ENCODE results near the gene UPF3B.
A peak's percentile ranks its signal among the peaks of the same experiment; 100 is the strongest.
"Not testable (repeated sequence)": the region's sequence is repeated elsewhere in the genome, so short reads cannot be mapped to it uniquely, and the experiment has no call there.

The UPF3B gene, protein sequence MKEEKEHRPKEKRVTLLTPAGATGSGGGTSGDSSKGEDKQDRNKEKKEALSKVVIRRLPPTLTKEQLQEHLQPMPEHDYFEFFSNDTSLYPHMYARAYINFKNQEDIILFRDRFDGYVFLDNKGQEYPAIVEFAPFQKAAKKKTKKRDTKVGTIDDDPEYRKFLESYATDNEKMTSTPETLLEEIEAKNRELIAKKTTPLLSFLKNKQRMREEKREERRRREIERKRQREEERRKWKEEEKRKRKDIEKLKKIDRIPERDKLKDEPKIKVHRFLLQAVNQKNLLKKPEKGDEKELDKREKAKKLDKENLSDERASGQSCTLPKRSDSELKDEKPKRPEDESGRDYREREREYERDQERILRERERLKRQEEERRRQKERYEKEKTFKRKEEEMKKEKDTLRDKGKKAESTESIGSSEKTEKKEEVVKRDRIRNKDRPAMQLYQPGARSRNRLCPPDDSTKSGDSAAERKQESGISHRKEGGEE

DNA sequence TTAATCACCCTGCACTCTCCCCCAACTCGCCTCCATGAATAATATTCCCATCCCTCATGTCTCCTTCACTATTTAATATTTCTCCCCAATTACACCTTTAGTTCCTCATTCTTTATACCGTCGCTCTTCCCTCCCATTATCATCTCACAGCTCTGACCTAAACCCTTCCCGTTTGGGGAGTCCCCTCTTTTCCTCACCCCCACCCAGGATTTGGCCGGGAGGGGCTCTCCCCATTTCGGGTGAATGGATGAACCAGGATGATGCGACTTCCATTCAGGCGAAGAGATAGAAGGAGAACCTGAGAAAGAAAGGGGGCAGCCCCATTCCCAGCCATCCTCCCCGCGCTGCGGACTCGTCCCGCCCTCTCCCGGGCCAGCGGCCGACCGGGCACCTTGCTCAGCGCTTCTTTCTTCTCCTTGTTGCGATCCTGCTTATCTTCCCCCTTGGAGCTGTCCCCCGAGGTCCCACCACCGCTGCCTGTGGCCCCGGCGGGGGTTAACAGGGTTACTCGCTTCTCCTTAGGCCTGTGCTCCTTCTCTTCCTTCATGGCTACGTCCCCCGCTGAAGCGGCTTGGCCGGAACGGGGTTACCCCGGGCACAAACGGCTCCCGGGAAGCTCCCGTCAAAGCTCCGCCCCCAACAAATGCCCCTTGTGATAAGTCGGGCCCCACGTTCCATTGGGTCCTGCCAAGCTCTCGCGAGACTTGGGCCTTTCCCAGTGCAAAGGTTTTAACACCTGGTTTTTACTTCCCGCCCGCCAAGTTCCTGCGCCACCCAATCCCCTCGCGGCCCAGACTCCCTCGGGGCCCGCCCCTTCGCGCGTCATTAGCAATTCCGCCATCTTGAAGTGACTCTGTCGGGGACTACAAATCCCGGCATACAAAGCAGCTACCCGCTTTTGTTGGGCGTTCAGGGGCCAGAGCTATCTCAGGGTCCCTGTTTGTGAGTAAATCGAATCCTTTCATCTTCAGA, at the start of gene UPF3B:
Gene UPF3B (minus strand): TSS at position 582 of the 972 bp plus-strand sequence. CDS start 35 bp downstream, at position 547.
- DNase-seq = peak; percentile 98

GRCh38 chrX:119900976-119901375, 48.2 kb upstream of the UPF3B start:
- DNase-seq = no peak

DNA sequence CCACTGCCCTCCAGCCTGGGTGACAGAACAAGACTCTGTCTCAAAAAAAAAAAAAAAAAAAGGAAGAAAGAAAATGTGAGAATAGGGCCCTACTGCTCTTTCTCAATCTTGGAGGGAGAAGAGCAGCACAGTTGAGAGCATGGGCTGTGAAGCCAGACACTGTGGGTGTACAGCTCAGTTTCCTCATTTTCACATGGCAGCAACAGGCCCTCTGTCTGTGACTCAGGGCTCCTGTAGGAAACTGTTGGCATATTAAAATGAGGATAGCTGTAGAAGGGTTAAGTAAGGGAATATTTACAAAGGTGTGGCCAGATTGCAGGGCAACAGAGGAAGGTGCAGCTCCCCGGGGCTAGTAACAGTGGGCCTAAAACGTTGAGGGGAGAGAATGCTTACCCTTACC, 46.4 kb upstream of the UPF3B start:
- no peak for DNase-seq

- no peak for DNase-seq
These were observed 43.1 kb upstream of the UPF3B start, which contains the start of gene AKAP14 for GRCh38 chrX:119895843-119896326. TSS of gene AKAP14 (plus strand) at chrX:119895893. CDS start at chrX:119903224, 7,331 bp downstream.

GRCh38 chrX:119891961-119892692, 39.4 kb upstream of the UPF3B start:
- DNase-seq = not testable (repeated sequence)

GRCh38 chrX:119890626-119891025, 37.9 kb upstream of the UPF3B start:
- not testable (repeated sequence) for DNase-seq

DNA sequence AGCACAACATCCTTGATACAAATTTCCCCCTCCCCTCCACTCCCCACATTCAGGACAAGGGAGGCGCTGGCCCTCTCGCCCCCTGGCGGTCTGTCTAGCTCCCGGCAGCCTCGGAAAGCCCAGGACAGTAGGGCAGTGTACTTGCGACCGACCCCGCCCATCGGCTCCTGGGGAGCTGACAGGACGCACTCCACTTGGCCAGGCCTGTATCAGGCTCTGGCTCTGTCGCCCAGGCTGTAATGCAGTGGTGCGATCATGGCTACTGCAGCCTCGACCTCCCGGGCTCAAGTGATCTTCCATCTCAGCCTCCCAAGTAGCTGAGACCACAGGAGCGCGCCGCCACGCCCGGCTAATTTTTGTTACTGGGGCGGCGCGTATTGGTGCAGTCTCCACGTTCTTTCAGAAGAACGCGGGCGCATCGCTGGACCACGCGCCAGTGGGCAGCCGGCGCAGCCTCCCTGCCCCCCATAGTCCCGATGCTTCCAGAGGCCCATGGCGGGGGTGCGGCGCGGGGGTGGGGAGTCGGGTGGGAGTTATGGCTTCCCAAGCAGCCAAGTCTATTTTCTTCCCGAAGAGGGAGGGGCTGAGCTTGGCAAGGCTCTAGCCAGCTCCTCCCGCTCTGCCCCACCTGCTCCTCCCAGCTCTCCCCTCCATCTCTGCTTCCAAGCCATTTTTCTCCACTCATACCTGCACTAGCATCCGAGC, 35.1 kb upstream of the UPF3B start:
- DNase-seq = peak; percentile 38

DNA sequence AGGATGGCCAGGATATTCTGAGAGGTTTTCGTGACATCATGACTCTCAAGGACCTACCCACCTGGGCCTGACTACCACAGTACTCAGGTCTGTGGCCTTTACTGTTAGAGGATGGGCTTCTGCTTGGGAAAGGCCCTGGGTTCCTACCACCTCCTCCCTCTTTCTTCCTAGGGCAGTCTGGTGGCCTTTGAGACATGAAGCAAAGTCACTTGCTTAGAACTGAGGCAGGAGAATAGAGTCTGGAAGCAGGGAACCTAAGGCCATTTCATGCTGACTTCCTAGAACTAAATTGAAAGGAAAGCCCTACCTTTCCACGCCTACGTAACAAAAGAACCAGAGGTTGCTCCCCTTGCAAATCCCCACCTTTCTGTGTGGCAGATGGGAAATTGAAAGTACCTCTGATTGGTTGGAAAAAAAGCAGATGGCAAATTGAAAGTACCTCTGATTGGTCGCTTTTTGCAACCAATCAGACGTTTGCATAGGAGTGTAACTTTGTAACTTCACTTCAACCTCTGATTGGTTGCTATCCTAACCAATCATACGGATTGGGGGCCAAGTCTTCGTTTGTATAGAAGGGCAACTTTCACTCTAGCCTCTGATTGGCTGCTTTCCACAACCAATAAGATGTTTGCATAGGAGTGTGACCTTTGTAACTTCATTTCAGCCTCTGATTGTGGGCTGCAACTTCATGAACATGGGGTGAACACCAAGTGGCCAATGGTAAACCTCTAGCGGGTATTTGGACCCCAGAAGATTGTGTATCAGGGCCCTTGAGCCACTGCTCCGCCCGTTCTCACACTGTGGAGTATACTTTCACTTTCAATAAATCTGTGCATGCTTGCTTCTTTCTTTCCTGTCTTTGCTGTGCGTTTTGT, 33.0 kb upstream of the UPF3B start:
- DNase-seq = peak; percentile 30

DNA sequence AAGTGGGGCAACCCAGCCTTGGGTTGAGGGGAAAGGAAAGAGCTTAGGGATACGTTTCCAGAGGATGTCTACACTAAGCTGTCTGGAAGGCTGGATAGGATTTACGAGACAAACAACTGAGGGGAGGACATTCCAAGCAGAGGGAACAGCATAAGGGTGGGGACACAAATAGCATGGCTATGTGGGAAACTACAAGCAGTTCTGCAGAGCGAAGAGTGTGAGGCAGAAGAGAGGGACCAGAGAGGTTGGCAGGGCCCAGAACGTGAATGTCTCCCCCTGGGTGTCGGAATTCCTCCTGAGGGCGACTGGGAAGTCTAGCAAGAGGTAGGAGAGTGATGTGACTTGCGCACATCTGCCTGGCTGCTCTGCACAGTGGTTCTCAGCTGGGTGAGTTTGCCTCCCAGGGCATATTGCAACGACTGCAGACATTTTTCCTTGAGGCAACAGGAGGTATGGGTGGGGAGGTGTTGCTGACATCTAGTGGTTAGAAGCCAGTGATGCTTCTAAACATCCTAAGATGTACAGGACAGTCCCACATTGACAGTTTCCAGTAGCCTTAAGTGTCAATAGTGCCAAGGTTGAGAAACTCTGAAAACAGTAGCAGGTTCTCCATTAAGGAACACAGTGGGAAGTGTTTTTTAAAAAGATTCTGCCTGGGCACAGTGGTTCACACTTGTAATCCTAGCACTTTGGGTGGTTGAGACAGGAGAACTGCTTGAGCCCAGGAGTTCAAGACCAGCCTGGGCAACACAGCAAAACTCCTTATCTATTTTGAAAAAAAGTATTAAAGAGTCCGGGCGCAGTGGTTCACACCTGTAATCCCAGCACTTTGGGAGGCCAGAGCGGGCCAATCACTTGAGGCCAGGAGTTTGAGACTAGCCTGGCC, 28.0 kb upstream of the UPF3B start:
- peak; percentile 39 for DNase-seq

DNA sequence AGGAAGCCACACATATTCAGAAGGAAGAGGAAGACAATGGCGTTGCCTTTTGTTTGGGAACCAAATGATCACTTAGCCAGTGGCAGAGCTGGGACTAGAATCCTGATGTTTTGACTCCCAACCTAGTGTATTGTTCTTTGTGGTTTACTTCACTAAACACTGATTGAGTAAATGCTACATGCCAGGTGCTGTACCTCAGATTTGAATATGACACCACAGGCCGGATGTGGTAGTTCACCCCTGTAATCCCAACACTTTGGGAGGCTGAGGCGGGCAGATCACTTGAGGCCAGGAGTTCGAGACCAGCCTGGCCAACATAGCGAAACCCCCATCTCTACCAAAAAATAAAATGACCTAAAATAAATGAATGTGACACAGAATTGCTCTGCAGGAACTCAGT, 27.3 kb upstream of the UPF3B start:
- DNase-seq = no peak

GRCh38 chrX:119878740-119879139, 26.0 kb upstream of the UPF3B start:
- no peak for DNase-seq

- peak; percentile 79 for DNase-seq
These were observed 19.0 kb upstream of the UPF3B start, which contains the start of the genes NDUFA1 and RNF113A for GRCh38 chrX:119871599-119872395. TSS of gene NDUFA1 (plus strand) at chrX:119871832. CDS start at chrX:119871912, 80 bp downstream. TSS of gene RNF113A (minus strand) at chrX:119871733. CDS start at chrX:119871613, 120 bp downstream.

DNA sequence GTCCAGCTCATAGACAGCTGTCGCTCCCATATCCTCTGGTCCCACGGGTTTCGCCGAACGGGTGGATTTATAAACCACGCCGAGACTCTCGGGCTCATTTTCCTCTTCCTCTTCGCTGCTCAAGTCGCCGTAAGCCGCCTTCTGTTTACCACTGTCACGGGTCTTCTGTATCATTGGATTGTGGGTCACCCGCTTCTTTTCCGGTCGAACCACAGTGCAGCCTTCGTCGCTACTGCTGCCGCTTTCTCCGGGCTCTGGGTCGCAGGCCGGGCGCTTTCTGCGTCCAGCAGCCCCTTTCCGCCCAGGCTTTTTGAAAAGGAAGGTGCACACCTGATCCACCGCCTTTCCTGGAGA, 18.5 kb upstream of the UPF3B start:
- no peak for DNase-seq

DNA sequence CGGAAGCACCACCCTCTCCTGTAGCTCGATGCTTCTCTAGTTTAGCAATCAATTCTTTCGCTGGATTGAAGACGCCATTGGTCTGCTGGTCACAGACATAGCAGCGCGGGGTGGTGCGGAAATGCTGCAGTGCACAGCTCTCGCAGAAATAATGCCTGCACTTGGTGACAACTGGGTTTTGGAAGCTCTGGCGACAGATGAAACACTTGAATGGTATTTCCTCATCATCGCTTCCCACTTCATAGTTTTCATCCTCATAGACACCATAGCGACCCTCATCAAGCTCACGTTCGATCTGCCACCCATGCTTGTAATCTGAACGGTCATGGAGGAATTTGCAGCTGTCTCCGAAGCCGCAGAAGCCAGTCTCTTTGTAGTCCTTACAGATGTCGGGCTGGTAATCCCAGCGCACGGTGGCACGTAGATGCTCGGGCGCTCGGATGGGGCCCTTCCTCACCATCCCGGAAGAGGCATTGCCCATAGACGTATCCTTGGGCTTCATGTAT, 17.9 kb upstream of the UPF3B start:
- peak; percentile 24 for DNase-seq

- no peak for DNase-seq
These were observed 681 bp upstream of the UPF3B start for GRCh38 chrX:119853444-119853843.

- no peak for DNase-seq
These were observed 18.9 kb downstream of the UPF3B start for GRCh38 chrX:119833905-119834304.

GRCh38 chrX:119828446-119828845, 24.3 kb downstream of the UPF3B start:
- DNase-seq = no peak

DNA sequence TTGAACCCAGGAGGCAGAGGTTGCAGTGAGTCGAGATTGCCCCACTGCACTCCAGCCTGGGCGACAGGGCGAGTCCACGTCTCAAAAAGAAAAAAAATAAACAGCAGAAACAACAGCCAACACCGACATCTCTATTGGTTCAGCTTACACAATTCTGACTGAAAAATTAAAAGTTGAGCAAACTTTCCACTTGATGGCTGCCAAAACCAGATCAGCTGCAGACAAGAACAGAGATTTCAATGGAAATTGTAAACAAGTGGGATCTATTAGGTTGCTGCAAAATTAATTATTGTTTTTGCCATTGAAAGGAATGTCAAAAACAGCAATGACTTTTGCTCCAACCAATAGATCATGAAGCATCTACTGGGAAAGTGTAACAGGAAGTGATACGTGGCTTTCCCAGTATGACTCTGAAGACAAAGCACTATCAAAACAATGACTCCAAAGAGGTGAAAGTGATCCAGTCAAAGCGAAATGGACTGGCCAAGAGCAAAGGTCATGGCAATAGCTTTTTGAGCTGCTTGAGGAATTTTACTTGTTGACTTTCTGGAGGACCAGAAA, 26.3 kb downstream of the UPF3B start:
- DNase-seq = peak; percentile 0

All from fibroblast of skin of right quadriceps (primary cell).